ENCODE measurements around the gene MAP3K2.

Gene MAP3K2

GRCh38 chr2:127320586-127321275 lies 67.0 kb downstream of the MAP3K2 start:
- H3K36me3 ChIP-seq (replicated peaks): peaks cover 55% of the 10 kb centered on the region
- H3K4me3 ChIP-seq: no peak overlapping the region
- DNase-seq (ENCODE audit: low spot score in 2 of 2): no peak
- no peaks in the 10 kb centered on the region for H3K9me3 ChIP-seq
- no peaks in the 10 kb centered on the region for H3K4me1 ChIP-seq
- H3K27me3 ChIP-seq (ENCODE audit: low read depth): no peaks in the 10 kb centered on the region
- in situ Hi-C loops (cut with MboI; ENCODE audit: low sequenced_read_pairs): no loop called here

GRCh38 chr2:127320067-127320466 lies 67.7 kb downstream of the MAP3K2 start:
- Histone ChIP-seq H3K36me3 (replicated peaks) (peaks cover 60% of the 10 kb centered on the region), H3K4me1 (no peaks in the 10 kb centered on the region), H3K9me3 (no peaks in the 10 kb centered on the region), H3K27me3 (ENCODE audit: low read depth) (no peaks in the 10 kb centered on the region), H3K4me3 (no peak overlapping the region)
- in situ Hi-C loops (cut with MboI; ENCODE audit: low sequenced_read_pairs): no loop called here
- no peak for DNase-seq (ENCODE audit: low spot score in 2 of 2)

GRCh38 chr2:127314193-127314988 lies 73.4 kb downstream of the MAP3K2 start:
- in situ Hi-C loops (cut with MboI; ENCODE audit: low sequenced_read_pairs): loop anchor here (10.0 kb wide), 1 partner anchor 170 kb away; no protein-coding TSS in a partner anchor
- no peak overlapping the region for H3K4me3 ChIP-seq
- no peaks in the 10 kb centered on the region for H3K9me3 ChIP-seq
- H3K27me3 ChIP-seq (ENCODE audit: low read depth): no peaks in the 10 kb centered on the region
- DNase-seq (ENCODE audit: low spot score in 2 of 2): no peak
- H3K4me1 ChIP-seq: no peaks in the 10 kb centered on the region
- H3K36me3 ChIP-seq (replicated peaks): peaks cover 62% of the 10 kb centered on the region

GRCh38 chr2:127313406-127313805 lies 74.4 kb downstream of the MAP3K2 start:
- DNase-seq (ENCODE audit: low spot score in 2 of 2): no peak
- Histone ChIP-seq H3K9me3 (no peaks in the 10 kb centered on the region), H3K4me1 (no peaks in the 10 kb centered on the region), H3K36me3 (replicated peaks) (peaks cover 61% of the 10 kb centered on the region), H3K27me3 (ENCODE audit: low read depth) (no peaks in the 10 kb centered on the region), H3K4me3 (no peak overlapping the region)
- in situ Hi-C loops (cut with MboI; ENCODE audit: low sequenced_read_pairs): loop anchor here (10.0 kb wide), 1 partner anchor 171 kb away; no protein-coding TSS in a partner anchor

- DNase-seq (ENCODE audit: low spot score in 2 of 2): no peak
- Histone ChIP-seq H3K27me3 (ENCODE audit: low read depth) (no peaks in the 10 kb centered on the region), H3K4me1 (no peaks in the 10 kb centered on the region), H3K36me3 (replicated peaks) (peaks cover 56% of the 10 kb centered on the region), H3K4me3 (no peak overlapping the region), H3K9me3 (no peaks in the 10 kb centered on the region)
- in situ Hi-C loops (cut with MboI; ENCODE audit: low sequenced_read_pairs): loop anchor here (10.0 kb wide), 1 partner anchor 174 kb away; no protein-coding TSS in a partner anchor
Measured at GRCh38 chr2:127310980-127311379, 76.8 kb downstream of the MAP3K2 start.

GRCh38 chr2:127309468-127309867 lies 78.3 kb downstream of the MAP3K2 start:
- no peaks in the 10 kb centered on the region for H3K4me1 ChIP-seq
- H3K27me3 ChIP-seq (ENCODE audit: low read depth): no peaks in the 10 kb centered on the region
- H3K36me3 ChIP-seq (replicated peaks): peaks cover 41% of the 10 kb centered on the region
- no peak overlapping the region for H3K4me3 ChIP-seq
- in situ Hi-C loops (cut with MboI; ENCODE audit: low sequenced_read_pairs): no loop called here
- H3K9me3 ChIP-seq: no peaks in the 10 kb centered on the region
- no peak for DNase-seq (ENCODE audit: low spot score in 2 of 2)

- Histone ChIP-seq H3K27me3 (ENCODE audit: low read depth) (no peaks in the 10 kb centered on the region), H3K4me3 (no peak overlapping the region), H3K9me3 (no peaks in the 10 kb centered on the region), H3K4me1 (no peaks in the 10 kb centered on the region), H3K36me3 (replicated peaks) (peaks cover 33% of the 10 kb centered on the region)
- in situ Hi-C loops (cut with MboI; ENCODE audit: low sequenced_read_pairs): no loop called here
- DNase-seq (ENCODE audit: low spot score in 2 of 2): no peak
Measured at GRCh38 chr2:127308586-127309138, 79.1 kb downstream of the MAP3K2 start.

GRCh38 chr2:127305990-127306585 lies 81.7 kb downstream of the MAP3K2 start:
- in situ Hi-C loops (cut with MboI; ENCODE audit: low sequenced_read_pairs): no loop called here
- Histone ChIP-seq H3K4me1 (no peaks in the 10 kb centered on the region), H3K27me3 (ENCODE audit: low read depth) (no peaks in the 10 kb centered on the region), H3K4me3 (no peak overlapping the region), H3K9me3 (no peaks in the 10 kb centered on the region), H3K36me3 (replicated peaks) (peaks cover 18% of the 10 kb centered on the region)
- no peak for DNase-seq (ENCODE audit: low spot score in 2 of 2)

- peaks cover 11% of the 10 kb centered on the region; the same call in 1 of the 2 replicates for H3K36me3 ChIP-seq (replicated peaks)
- in situ Hi-C loops (cut with MboI; ENCODE audit: low sequenced_read_pairs): no loop called here
- no peak overlapping the region for H3K4me3 ChIP-seq
- no peak for DNase-seq (ENCODE audit: low spot score in 2 of 2)
- no peaks in the 10 kb centered on the region for H3K9me3 ChIP-seq
- H3K4me1 ChIP-seq: no peaks in the 10 kb centered on the region
- H3K27me3 ChIP-seq (ENCODE audit: low read depth): no peaks in the 10 kb centered on the region
Measured at GRCh38 chr2:127302168-127302567, 85.6 kb downstream of the MAP3K2 start.

GRCh38 chr2:127293748-127294562 lies 93.8 kb downstream of the MAP3K2 start, which contains the start of gene ERCC3:
TSS of gene ERCC3 (minus strand) at chr2:127294144. CDS start at chr2:127294081, 63 bp downstream.
- Histone ChIP-seq H3K4me1 (peaks cover 5% of the 10 kb centered on the region), H3K9me3 (no peaks in the 10 kb centered on the region), H3K4me3 (peak within 1 kb of the TSS; percentile 81), H3K27me3 (ENCODE audit: low read depth) (no peaks in the 10 kb centered on the region), H3K36me3 (replicated peaks) (peaks cover 48% of the 10 kb centered on the region)
- peak; percentile 86 to 90 for DNase-seq (ENCODE audit: low spot score in 2 of 2)
- in situ Hi-C loops (cut with MboI; ENCODE audit: low sequenced_read_pairs): no loop called here

GRCh38 chr2:127293386-127293747 lies 94.4 kb downstream of the MAP3K2 start:
- H3K9me3 ChIP-seq: no peaks in the 10 kb centered on the region
- peaks cover 5% of the 10 kb centered on the region for H3K4me1 ChIP-seq
- in situ Hi-C loops (cut with MboI; ENCODE audit: low sequenced_read_pairs): no loop called here
- no peaks in the 10 kb centered on the region for H3K27me3 ChIP-seq (ENCODE audit: low read depth)
- peak overlapping the region; percentile 81 for H3K4me3 ChIP-seq
- H3K36me3 ChIP-seq (replicated peaks): peaks cover 54% of the 10 kb centered on the region
- DNase-seq (ENCODE audit: low spot score in 2 of 2): peak in 1 of 2 experiments; percentile 13

GRCh38 chr2:127288274-127288673 lies 99.5 kb downstream of the MAP3K2 start:
- in situ Hi-C loops (cut with MboI; ENCODE audit: low sequenced_read_pairs): no loop called here
- peaks cover 99% of the 10 kb centered on the region for H3K36me3 ChIP-seq (replicated peaks)

GRCh38 chr2:127283275-127283674 lies 104.5 kb downstream of the MAP3K2 start:
- no peaks in the 10 kb centered on the region for H3K27me3 ChIP-seq (ENCODE audit: low read depth)
- in situ Hi-C loops (cut with MboI; ENCODE audit: low sequenced_read_pairs): no loop called here
- no peaks in the 10 kb centered on the region for H3K9me3 ChIP-seq
- peaks cover 87% of the 10 kb centered on the region for H3K36me3 ChIP-seq (replicated peaks)
- H3K4me3 ChIP-seq: no peak overlapping the region
- DNase-seq (ENCODE audit: low spot score in 2 of 2): no peak
- H3K4me1 ChIP-seq: no peaks in the 10 kb centered on the region

More at GRCh38 chr2:127288274-127288673, 99.5 kb downstream of the MAP3K2 start:
- no peaks in the 10 kb centered on the region for H3K27me3 ChIP-seq (ENCODE audit: low read depth)
- DNase-seq (ENCODE audit: low spot score in 2 of 2): no peak
- H3K4me1 ChIP-seq: peaks cover 5% of the 10 kb centered on the region
- no peak overlapping the region for H3K4me3 ChIP-seq
- H3K9me3 ChIP-seq: no peaks in the 10 kb centered on the region
